Measurements from ENCODE around the gene BOLA3. TPM values are rescaled to one million over a fixed set of nuclear protein-coding genes. Genes with fewer than 3 reads are reported as not detected.

BOLA3 gene
- total RNA-seq, 4 donors from 2014 or later: 26.5 to 56.4 (median 37.3) TPM

GRCh38 chr2:74128206-74128605 lies 19.5 kb downstream of the BOLA3 start:
- TF ChIP-seq, protein P1, sequence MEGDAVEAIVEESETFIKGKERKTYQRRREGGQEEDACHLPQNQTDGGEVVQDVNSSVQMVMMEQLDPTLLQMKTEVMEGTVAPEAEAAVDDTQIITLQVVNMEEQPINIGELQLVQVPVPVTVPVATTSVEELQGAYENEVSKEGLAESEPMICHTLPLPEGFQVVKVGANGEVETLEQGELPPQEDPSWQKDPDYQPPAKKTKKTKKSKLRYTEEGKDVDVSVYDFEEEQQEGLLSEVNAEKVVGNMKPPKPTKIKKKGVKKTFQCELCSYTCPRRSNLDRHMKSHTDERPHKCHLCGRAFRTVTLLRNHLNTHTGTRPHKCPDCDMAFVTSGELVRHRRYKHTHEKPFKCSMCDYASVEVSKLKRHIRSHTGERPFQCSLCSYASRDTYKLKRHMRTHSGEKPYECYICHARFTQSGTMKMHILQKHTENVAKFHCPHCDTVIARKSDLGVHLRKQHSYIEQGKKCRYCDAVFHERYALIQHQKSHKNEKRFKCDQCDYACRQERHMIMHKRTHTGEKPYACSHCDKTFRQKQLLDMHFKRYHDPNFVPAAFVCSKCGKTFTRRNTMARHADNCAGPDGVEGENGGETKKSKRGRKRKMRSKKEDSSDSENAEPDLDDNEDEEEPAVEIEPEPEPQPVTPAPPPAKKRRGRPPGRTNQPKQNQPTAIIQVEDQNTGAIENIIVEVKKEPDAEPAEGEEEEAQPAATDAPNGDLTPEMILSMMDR (IDR thresholded peaks at IDR 0.05; ENCODE audit: low read depth): no peak

DNA sequence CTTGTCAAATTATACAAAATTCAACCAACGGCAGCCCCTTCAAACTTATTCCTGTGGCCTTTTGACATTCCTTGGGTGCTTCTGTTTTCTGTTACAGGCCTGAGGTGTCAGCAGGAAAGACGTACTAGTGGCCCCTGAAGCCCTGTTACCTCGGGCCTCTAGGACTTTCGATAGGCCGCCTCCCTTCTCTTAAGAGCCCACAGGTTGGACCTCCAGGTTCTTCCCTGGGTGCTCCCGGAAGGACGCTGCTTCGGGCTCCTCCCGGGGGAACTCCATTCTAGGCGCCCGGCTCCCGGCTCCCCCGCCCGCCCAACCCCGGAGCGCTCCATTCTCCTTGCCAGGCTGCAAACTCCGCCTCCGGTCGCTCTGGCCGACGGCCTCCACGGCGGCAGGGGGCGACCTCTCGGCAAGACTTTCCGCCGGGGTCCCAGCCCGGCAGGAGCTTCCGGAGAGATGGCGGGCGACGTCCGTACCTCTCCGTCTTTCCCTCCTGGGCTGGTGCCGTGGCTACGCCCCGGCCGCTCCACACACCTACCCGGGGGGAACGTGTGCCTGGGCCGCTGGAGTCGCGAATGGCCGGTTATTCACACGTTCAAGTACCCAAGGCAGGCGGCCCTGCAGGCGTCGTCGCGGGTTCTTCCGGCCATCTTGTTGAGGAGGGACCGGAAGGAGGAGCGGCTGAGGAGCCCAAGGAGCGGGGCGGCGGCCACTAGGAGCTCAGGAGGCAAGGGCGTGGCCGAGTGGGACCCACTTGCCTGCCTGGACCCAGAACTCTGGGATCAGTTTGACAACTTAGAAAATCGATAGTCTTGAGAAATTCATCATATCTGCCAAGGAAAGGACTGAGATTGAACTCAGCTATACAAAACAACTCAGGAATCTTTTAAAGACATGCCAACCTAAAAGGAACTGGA lies 27.5 kb downstream of the BOLA3 start:
- TF ChIP-seq, protein P1 (IDR thresholded peaks at IDR 0.05; ENCODE audit: low read depth): no peak

- TF ChIP-seq, protein P1 (IDR thresholded peaks at IDR 0.05; ENCODE audit: low read depth): no peak
Measured at GRCh38 chr2:74119339-74119738, 28.4 kb downstream of the BOLA3 start.

- TF ChIP-seq, protein P1 (IDR thresholded peaks at IDR 0.05; ENCODE audit: low read depth): no peak
Measured at GRCh38 chr2:74111380-74111779, 36.3 kb downstream of the BOLA3 start.

- TF ChIP-seq, protein P1 (IDR thresholded peaks at IDR 0.05; ENCODE audit: low read depth): no peak
Measured at GRCh38 chr2:74110537-74110936, 37.2 kb downstream of the BOLA3 start.

- TF ChIP-seq, protein P1 (IDR thresholded peaks at IDR 0.05; ENCODE audit: low read depth): no peak
Measured at GRCh38 chr2:74109551-74109950, 38.2 kb downstream of the BOLA3 start.

GRCh38 chr2:74107071-74107470 lies 40.6 kb downstream of the BOLA3 start:
- TF ChIP-seq, protein P1 (IDR thresholded peaks at IDR 0.05; ENCODE audit: low read depth): no peak
